K562 (cell line): ENCODE results near the gene CCDC9. TPM values are rescaled to one million over a fixed set of nuclear protein-coding genes. Genes with fewer than 3 reads are reported as not detected.

Experiments used
- GTF2F1 ChIP-seq: IDR thresholded peaks from 2 replicates; pipeline ENCODE4 v1.6.1; 2011; ENCODE audit warnings: low read depth, low read length, improper control_type of control experiment
- ILF3 ChIP-seq: fragments of 450-650 bp; IDR thresholded peaks from 2 replicates; pipeline ENCODE4 v1.6.1; 2018; ENCODE audit warnings: antibody characterized with exemption, mild to moderate bottlenecking, moderate library complexity, borderline replicate concordance
- NFIC ChIP-seq: fragments of 450-650 bp; IDR thresholded peaks from 2 replicates; pipeline ENCODE4 v1.6.1; 2017; ENCODE audit warnings: mild to moderate bottlenecking, inconsistent platforms
- SAFB ChIP-seq: fragments of 200-400 bp; formaldehyde crosslinking; IDR thresholded peaks from 2 replicates; pipeline ENCODE4 v1.6.1; 2017; ENCODE audit warnings: low read depth, low read length, borderline replicate concordance
- TEAD1 ChIP-seq, 2 experiments: fragments of 450-650 bp in 1 of 2; sonication (generic) in 1 of 2; formaldehyde crosslinking; IDR thresholded peaks; 2 replicates each; pipeline versions ENCODE4 v1.4.0 to v1.8.0; 2020 to 2022; ENCODE audit warnings: mild to moderate bottlenecking in 2 of 2, missing genetic modification reagents in 1 of 2
- ZNF316 ChIP-seq: fragments of 450-650 bp; IDR thresholded peaks from 2 replicates; pipeline ENCODE4 v1.6.1; 2016
- polyA plus RNA-seq, 8 experiments: library from polyadenylated mRNA; depleted of rRNA in 4 of 8; stranded (reverse) in 5 of 8; unstranded in 3 of 8; fragments of >200 nt; fragmentation: Nextera tagmentation in 2 of 8; fragmentation: Illumina TruSeq in 1 of 8; extraction: Ambion mirVana in 2 of 8; extraction: Trizol in 1 of 8; gene quantifications; 2 replicates each; pipeline versions ENCODE4 v1.2.1 to v1.2.3, GENCODE V29; 2011 to 2014; ENCODE audit warnings: inconsistent platforms in 1 of 8, missing spikeins in 1 of 8
- total RNA-seq, 7 experiments: library from RNA; depleted of rRNA in 6 of 7; stranded (reverse); fragments of >200 nt in 6 of 7; fragmentation: Illumina TruSeq in 2 of 7; extraction: Trizol in 2 of 7; gene quantifications; 2 replicates each; pipeline versions ENCODE4 v1.2.1 to v1.2.3, GENCODE V29; 2011 to 2021; ENCODE audit warnings: low replicate concordance in 1 of 7
- TF ChIP-seq, protein P1 (sequence below), 2 experiments: fragments of 200-800 bp in 1 of 2; sonication (Bioruptor generic) in 1 of 2; sonication (generic) in 1 of 2; formaldehyde crosslinking in 1 of 2; IDR thresholded peaks in 1 of 2; conservative IDR thresholded peaks in 1 of 2; 2 replicates each; pipeline versions ENCODE4 v1.5.0 to v1.6.1; 2016 to 2020; ENCODE audit warnings: missing compliant biosample characterization in 1 of 2, missing genetic modification characterization in 1 of 2, missing genetic modification reagents in 1 of 2
- TF ChIP-seq, protein P2 (sequence below): fragments of 450-650 bp; IDR thresholded peaks from 2 replicates; pipeline ENCODE4 v1.6.1; 2016; ENCODE audit warnings: low read depth
- TF ChIP-seq, protein P3 (sequence below): fragments of 250-450 bp; sonication (Bioruptor Pico); IDR thresholded peaks from 2 replicates; pipeline ENCODE4 v1.6.1; 2021; ENCODE audit warnings: mild to moderate bottlenecking
- TF ChIP-seq, protein P4 (sequence below): fragments of 250-450 bp; sonication (Bioruptor Pico); IDR thresholded peaks from 2 replicates; pipeline ENCODE4 v1.5.0; 2021; ENCODE audit warnings: mild to moderate bottlenecking, moderate library complexity

CCDC9 gene
- total and polyA plus RNA-seq, 9 of the 15 experiments (the other 6 are each of a cell fraction or from before 2014, with no cell fraction given), result 0.23 to 38.6 (median 8.4) TPM

DNA sequence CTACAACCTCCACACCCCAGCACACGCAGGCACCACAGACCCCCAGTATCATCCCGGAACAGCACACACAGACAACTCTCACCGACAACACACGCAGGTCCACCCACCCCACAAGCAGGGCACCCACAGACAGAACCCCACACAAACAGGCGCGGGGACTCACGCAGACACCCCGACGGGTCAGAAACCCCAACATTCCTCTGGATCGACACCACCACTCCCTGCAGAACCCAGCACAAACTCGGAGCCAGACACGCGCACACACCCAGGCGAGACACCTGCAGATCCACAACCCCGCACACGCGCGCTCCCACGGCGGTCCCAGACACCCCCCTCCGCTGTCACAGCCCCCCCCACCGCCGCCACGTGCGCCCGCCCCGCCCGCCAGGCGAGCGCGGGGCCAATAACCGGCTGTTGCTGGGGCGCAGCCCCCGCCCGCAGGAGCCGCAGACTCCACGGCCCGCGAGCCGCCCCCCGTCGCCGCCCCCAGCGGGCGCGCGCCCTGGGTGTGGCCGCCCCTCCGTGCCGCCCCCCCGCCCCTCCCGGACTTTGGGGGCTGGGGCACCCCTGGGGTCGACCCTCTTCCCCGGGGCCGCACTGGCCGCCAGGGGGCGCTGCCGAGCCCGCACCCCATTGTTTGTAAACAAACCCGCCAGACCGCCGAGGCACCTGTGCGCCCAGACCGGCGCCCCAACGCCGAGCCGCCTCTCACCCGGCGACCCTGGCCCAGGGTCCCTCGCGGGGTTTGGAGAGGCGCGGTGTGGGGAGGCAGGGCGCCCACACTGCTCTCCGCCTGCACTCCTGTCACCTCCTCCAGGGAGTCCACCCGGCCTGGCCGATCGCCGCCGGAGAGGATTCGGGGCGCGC, 26.0 kb upstream of the CCDC9 start (continued):
- TF ChIP-seq, protein P1, sequence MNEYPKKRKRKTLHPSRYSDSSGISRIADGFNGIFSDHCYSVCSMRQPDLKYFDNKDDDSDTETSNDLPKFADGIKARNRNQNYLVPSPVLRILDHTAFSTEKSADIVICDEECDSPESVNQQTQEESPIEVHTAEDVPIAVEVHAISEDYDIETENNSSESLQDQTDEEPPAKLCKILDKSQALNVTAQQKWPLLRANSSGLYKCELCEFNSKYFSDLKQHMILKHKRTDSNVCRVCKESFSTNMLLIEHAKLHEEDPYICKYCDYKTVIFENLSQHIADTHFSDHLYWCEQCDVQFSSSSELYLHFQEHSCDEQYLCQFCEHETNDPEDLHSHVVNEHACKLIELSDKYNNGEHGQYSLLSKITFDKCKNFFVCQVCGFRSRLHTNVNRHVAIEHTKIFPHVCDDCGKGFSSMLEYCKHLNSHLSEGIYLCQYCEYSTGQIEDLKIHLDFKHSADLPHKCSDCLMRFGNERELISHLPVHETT (CRISPR knock-in tag; conservative IDR thresholded peaks at IDR 0.05 in 1 of 2, IDR thresholded peaks at IDR 0.05 in 1 of 2), result peak in 1 of 2 experiments; percentile 46; a peak in 3 of 4 replicates
- TF ChIP-seq ILF3 (no peak), ZNF316 (peak; percentile 30; the same call in 1 of the 2 replicates), NFIC (peak; percentile 35), GTF2F1 (no peak), SAFB (peak; percentile 69; the same call in 1 of the 2 replicates), TEAD1 (CRISPR knock-in tag; IDR thresholded peaks at IDR 0.05) (0 out of 4 replicates have a peak, but pooled peaks of 1 of the 2 experiments have one; percentile 3)
- TF ChIP-seq, protein P2, sequence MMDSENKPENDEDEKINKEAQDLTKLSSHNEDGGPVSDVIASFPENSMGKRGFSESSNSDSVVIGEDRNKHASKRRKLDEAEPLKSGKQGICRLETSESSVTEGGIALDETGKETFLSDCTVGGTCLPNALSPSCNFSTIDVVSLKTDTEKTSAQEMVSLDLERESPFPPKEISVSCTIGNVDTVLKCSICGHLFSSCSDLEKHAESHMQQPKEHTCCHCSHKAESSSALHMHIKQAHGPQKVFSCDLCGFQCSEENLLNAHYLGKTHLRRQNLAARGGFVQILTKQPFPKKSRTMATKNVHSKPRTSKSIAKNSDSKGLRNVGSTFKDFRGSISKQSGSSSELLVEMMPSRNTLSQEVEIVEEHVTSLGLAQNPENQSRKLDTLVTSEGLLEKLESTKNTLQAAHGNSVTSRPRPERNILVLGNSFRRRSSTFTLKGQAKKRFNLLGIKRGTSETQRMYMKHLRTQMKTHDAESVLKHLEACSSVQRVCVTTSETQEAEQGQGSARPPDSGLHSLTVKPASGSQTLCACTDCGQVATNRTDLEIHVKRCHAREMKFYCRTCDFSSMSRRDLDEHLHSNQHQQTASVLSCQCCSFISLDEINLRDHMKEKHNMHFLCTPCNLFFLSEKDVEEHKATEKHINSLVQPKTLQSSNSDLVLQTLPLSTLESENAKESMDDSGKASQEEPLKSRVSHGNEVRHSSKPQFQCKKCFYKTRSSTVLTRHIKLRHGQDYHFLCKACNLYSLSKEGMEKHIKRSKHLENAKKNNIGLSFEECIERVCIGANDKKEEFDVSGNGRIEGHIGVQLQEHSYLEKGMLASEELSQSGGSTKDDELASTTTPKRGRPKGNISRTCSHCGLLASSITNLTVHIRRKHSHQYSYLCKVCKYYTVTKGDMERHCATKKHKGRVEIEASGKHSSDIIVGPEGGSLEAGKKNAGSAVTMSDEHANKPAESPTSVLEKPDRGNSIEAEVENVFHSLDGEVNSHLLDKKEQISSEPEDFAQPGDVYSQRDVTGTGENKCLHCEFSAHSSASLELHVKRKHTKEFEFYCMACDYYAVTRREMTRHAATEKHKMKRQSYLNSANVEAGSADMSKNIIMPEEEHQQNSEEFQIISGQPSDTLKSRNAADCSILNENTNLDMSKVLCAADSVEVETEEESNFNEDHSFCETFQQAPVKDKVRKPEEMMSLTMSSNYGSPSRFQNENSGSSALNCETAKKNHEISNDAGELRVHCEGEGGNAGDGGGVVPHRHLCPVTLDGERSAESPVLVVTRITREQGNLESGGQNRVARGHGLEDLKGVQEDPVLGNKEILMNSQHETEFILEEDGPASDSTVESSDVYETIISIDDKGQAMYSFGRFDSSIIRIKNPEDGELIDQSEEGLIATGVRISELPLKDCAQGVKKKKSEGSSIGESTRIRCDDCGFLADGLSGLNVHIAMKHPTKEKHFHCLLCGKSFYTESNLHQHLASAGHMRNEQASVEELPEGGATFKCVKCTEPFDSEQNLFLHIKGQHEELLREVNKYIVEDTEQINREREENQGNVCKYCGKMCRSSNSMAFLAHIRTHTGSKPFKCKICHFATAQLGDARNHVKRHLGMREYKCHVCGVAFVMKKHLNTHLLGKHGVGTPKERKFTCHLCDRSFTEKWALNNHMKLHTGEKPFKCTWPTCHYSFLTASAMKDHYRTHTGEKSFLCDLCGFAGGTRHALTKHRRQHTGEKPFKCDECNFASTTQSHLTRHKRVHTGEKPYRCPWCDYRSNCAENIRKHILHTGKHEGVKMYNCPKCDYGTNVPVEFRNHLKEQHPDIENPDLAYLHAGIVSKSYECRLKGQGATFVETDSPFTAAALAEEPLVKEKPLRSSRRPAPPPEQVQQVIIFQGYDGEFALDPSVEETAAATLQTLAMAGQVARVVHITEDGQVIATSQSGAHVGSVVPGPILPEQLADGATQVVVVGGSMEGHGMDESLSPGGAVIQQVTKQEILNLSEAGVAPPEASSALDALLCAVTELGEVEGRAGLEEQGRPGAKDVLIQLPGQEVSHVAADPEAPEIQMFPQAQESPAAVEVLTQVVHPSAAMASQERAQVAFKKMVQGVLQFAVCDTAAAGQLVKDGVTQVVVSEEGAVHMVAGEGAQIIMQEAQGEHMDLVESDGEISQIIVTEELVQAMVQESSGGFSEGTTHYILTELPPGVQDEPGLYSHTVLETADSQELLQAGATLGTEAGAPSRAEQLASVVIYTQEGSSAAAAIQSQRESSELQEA, result peak; percentile 56; the same call in 1 of the 2 replicates
- TF ChIP-seq, protein P3, sequence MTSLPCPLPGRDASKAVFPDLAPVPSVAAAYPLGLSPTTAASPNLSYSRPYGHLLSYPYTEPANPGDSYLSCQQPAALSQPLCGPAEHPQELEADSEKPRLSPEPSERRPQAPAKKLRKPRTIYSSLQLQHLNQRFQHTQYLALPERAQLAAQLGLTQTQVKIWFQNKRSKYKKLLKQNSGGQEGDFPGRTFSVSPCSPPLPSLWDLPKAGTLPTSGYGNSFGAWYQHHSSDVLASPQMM (CRISPR knock-in tag), result no peak
- TF ChIP-seq, protein P4, sequence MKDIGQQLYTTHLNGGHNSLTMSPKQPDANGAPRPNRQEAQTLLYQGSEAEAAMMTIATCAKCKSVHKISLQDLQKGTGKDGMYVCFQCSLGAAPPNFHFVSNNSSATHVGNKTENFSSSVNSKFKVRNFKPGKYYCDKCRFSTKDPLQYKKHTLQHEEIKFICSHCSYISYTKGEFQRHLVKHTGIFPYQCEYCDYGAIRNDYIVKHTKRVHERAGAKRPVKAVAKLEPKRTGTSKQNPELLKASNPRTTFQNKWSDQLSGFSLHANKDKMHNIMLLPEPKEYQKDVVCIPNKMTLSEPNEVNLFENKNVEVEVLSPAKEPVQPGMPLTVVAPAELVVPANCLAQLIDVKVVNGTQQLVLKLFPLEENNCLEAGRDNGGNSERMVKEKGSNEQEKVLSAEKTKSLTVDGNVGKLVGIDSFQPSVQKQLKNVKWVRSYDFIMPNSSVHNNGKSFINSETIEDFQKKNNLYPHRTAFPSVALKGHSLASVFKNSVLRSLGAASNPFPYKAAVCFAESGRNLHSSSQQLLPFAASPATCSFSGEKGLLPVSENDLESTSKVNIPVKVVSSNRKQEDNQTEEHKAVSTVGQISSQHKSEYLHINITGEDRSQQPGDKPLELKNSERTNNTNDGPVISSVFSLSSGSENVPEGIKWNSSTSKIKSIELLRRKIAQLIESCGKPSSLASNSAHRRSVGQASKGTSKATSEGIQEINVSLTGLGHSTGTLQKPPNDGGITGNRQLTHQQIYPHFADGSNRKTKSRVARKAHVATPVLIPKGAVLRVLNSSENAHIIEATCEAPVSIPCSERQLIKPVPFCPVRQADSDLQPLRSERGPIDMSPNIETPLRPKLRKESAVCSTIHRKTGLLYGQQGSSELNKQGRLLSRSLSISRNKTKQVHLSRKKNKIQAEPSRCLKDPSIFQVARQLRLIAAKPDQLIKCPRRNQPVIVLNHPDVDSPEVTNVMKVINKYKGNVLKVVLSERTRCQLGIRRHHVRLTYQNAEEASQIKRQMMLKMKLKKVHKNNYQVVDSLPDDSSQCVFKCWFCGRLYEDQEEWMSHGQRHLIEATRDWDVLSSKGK, result no peak
